Retinal pigment epithelial cell (primary cell): ENCODE data around the gene MIPOL1.

ENCODE experiments used
- DNase-seq: peaks from one replicate; pipeline ENCODE4 v3.0.0-alpha.2; 2010; ENCODE audit warnings: low read depth
- H3K4me3 ChIP-seq: 2 replicates; pipeline ENCODE4 v1.5.1; 2011; ENCODE audit warnings: mild to moderate bottlenecking, low read length, control low read depth, moderate library complexity
- TF ChIP-seq, protein P1 (sequence below): conservative IDR thresholded peaks from 2 replicates; pipeline ENCODE4 v1.5.1; 2011; ENCODE audit warnings: low read depth, low read length, control low read depth, inconsistent platforms

The MIPOL1 gene

DNA sequence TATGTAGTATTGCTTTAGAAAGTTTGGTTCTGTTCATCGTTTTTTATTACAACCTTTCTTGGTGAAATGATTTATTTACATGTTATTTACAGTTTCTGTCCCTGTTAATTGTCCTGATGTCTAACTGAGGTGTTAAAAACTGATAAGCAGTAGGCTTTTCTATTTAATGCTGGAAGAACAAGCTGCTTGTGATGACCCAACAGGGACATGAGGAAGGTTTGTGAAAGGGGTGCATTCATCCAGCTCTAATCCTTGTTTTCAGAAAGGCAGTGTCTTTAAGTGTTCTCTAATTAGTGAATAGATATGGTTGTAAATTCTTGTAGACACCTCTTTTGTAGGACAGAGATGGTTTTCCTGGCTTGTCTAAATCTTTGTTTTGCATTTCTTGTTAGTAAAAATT, 205.9 kb downstream of the MIPOL1 start:
- TF ChIP-seq, protein P1, sequence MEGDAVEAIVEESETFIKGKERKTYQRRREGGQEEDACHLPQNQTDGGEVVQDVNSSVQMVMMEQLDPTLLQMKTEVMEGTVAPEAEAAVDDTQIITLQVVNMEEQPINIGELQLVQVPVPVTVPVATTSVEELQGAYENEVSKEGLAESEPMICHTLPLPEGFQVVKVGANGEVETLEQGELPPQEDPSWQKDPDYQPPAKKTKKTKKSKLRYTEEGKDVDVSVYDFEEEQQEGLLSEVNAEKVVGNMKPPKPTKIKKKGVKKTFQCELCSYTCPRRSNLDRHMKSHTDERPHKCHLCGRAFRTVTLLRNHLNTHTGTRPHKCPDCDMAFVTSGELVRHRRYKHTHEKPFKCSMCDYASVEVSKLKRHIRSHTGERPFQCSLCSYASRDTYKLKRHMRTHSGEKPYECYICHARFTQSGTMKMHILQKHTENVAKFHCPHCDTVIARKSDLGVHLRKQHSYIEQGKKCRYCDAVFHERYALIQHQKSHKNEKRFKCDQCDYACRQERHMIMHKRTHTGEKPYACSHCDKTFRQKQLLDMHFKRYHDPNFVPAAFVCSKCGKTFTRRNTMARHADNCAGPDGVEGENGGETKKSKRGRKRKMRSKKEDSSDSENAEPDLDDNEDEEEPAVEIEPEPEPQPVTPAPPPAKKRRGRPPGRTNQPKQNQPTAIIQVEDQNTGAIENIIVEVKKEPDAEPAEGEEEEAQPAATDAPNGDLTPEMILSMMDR, result no peak
- no peak for DNase-seq
- no peak overlapping the region for H3K4me3 ChIP-seq

DNA sequence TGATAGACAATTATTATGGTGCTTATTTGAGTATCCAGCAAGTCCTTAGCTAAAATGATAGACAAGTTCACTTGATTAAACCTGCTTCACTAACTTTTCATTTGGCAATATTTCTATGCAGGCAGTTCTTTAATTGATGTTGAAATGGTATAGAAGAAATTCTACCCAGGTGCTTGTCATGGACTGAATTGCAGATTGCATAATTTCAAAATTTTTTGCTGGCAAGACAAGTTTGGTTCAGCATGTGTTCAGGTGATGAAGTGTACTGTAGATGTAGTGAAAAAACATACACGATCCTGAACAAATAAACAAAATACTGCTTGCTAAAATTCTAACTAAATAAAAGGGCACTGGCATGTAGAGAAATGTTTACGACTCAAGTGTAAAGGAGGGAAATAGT, 208.4 kb downstream of the MIPOL1 start:
- H3K4me3 ChIP-seq, result no peak overlapping the region
- DNase-seq, result no peak
- TF ChIP-seq, protein P1, result no peak

DNA sequence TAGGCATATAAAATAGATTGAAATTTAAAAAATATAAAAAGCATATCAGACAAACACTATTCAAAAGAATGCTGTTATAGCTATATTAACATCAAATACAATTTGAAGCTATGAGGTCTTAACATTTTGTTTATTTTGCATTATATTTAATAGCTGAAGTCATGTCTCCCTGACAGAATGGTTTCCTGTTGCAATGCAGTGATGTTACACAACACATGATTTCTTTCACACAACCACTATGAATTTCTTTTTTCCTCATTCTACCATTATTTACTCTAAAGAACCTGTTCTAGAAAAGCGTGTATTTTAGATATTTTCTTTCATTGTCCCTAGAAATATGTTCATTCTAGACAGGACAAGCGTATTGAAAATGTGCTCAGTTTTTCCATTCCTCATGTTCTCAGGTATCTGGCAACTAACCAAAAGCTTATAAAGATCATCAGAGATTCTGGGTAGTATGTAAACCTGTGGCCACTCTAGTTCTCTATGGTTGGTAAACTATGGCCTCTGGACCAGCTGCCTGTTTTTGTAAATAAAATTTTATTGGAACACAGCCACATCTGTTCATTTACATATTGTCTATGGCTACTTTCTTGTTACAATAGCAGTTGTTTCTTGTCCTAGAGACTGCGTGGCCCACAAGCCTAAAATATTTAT, 213.5 kb downstream of the MIPOL1 start:
- no peak overlapping the region for H3K4me3 ChIP-seq
- TF ChIP-seq, protein P1, result no peak
- no peak for DNase-seq

DNA sequence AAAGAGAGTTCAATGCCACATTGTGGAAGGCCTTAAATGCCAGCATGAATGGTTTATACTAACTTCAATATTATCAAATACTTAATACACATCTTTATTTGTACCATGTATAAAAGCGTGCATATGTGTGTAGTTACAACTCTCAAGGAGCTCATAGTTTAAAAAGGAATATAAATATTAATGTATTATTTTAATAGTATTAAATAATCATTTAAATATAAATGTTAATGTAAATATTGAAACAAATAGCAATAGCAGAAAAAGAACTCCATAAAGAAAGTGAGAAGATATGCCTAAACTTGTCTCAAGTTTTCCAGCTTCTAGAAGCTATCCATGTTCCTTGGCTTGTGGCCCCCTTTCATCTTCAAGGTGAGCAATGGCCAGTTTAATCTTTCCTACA, 215.3 kb downstream of the MIPOL1 start:
- TF ChIP-seq, protein P1, result no peak
- no peak overlapping the region for H3K4me3 ChIP-seq
- no peak for DNase-seq

DNA sequence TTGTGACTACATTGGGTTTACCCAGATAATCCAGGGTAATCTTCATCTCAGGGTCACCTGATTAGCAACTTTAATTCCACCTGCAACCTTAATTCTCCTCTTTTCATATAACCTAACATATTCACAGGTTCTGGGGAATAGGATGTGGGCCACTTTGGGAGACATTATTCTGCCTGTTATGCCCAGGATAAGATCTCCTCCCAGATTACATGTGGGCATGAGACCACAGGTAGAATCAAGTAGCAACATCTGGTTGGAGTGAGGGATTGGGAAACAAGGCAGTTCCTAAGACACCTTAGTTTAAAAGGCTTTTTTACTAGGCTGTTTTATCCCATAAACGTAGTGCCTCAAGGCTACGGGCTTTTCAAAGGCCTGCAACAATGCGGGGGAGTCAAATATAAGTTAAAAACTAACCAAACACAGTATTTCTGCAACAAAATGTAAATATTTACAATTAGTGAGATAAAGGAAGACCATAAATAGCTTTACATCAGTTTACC, 215.8 kb downstream of the MIPOL1 start:
- DNase-seq, result no peak

DNA sequence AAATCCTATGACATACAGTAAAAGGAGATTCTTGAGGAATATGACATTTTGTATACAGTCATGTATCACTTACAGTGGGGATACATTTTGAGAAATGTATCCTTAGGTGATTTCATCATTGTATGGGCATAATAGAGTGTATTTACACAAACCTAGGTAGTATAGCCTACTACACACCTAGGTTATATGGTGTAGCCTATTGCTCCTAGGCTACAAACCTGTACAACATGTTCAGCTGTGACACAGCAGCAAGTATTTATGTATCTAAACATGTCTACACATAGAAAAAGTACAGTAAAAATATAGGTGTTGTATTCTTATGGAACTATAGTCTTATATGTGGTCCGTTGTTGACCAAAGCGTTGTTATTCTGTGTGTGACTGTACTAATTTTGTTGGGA, 218.5 kb downstream of the MIPOL1 start:
- DNase-seq, result no peak
- TF ChIP-seq, protein P1, result no peak
- H3K4me3 ChIP-seq, result no peak overlapping the region

More for the DNA sequence above, 215.8 kb downstream of the MIPOL1 start:
- no peak overlapping the region for H3K4me3 ChIP-seq
- TF ChIP-seq, protein P1, result no peak

DNA sequence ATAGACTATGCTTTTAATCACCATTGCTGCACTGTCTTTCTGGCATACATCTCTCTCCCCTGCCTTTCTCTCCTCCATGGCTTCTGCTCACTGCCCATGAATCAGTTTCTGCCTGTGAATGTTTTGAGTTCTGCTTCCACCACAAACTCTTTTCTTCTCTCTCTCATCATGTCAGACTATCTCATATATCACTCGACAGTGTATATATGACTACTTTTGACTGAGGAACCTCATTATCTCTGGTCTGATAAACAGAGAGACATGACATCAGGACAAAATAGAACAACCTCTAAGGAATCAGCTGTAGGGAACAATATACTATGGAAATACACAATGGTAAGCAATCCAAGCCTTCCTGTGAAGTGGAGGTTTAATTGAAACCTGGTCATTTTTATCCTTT, 219.4 kb downstream of the MIPOL1 start:
- TF ChIP-seq, protein P1, result no peak
- H3K4me3 ChIP-seq, result no peak overlapping the region
- DNase-seq, result no peak
